ENCODE measurements around the gene PNMA8A.

- TF ChIP-seq, protein P1, sequence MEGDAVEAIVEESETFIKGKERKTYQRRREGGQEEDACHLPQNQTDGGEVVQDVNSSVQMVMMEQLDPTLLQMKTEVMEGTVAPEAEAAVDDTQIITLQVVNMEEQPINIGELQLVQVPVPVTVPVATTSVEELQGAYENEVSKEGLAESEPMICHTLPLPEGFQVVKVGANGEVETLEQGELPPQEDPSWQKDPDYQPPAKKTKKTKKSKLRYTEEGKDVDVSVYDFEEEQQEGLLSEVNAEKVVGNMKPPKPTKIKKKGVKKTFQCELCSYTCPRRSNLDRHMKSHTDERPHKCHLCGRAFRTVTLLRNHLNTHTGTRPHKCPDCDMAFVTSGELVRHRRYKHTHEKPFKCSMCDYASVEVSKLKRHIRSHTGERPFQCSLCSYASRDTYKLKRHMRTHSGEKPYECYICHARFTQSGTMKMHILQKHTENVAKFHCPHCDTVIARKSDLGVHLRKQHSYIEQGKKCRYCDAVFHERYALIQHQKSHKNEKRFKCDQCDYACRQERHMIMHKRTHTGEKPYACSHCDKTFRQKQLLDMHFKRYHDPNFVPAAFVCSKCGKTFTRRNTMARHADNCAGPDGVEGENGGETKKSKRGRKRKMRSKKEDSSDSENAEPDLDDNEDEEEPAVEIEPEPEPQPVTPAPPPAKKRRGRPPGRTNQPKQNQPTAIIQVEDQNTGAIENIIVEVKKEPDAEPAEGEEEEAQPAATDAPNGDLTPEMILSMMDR (optimal IDR thresholded peaks at IDR 0.05 in 1 of 3, IDR thresholded peaks at IDR 0.05 in 1 of 3, conservative IDR thresholded peaks at IDR 0.05 in 1 of 3; ENCODE audit: extremely low read depth in 1 of 3, insufficient read depth in 2 of 3, low read length in 3 of 3) = no peak
- TF ChIP-seq EZH2 (IDR thresholded peaks at IDR 0.05; ENCODE audit: low read length) = no peak
Measured at GRCh38 chr19:46499692-46500091, 28.3 kb upstream of the PNMA8A start.

Measured in keratinocyte (primary cell).